DOHH2 (cell line): Measurements from ENCODE around the gene SERAC1.

Source experiments
- EZH2phosphoT487 ChIP-seq: fragments of 200-600 bp; sonication (generic); IDR thresholded peaks from 2 replicates; pipeline ENCODE4 v1.6.1; 2017; ENCODE audit warnings: borderline replicate concordance, mild to moderate bottlenecking, antibody characterized with exemption, low read length, moderate library complexity, mixed read lengths
- TF ChIP-seq, protein P1 (sequence below): fragments of 200-600 bp; sonication (generic); IDR thresholded peaks from one replicate; pipeline ENCODE4 v1.5.1; 2014; ENCODE audit warnings: antibody characterized with exemption, mild to moderate bottlenecking, low read depth, low read length; ENCODE audit not compliant: poor library complexity, severe bottlenecking

DNA sequence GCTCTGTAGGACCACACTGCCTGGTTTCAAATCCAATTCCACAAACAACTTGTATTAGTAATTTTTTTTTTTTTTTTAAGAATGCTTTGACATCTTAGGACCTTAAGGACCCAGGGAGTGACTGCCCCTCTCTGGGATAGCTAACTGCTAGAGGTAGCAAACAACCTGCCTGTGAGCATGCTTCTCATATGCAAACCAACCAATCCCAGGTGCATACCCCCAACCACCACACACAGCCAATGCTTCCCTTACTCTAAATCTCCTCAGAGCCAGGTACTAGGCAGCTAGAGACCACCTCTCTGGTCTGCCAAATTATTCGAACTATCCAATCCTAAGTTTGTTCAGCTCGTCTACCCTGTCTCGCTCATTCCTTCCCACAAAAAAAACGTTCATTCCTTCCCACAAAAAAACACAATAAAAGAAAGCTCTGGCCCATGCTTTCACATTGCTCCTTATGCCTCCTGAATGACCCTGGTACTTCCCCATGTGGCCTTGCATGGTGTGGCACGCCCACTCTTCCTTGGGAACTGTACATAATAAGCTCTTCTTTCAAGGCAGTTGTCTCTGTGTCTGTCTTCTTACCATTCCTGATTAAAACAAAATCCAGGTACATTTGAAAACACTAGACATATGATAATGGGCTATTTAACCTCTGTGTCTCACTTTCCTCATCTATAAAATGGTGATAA, 6.4 kb downstream of the SERAC1 start:
- TF ChIP-seq, protein P1, sequence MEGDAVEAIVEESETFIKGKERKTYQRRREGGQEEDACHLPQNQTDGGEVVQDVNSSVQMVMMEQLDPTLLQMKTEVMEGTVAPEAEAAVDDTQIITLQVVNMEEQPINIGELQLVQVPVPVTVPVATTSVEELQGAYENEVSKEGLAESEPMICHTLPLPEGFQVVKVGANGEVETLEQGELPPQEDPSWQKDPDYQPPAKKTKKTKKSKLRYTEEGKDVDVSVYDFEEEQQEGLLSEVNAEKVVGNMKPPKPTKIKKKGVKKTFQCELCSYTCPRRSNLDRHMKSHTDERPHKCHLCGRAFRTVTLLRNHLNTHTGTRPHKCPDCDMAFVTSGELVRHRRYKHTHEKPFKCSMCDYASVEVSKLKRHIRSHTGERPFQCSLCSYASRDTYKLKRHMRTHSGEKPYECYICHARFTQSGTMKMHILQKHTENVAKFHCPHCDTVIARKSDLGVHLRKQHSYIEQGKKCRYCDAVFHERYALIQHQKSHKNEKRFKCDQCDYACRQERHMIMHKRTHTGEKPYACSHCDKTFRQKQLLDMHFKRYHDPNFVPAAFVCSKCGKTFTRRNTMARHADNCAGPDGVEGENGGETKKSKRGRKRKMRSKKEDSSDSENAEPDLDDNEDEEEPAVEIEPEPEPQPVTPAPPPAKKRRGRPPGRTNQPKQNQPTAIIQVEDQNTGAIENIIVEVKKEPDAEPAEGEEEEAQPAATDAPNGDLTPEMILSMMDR: no peak
- TF ChIP-seq EZH2phosphoT487: no peak
